Activated CD4-positive, alpha-beta T cell treated with anti-CD3 and anti-CD28 coated beads, Interleukin-2, amount 50 U/mL, for 1 hour (primary cell): ENCODE data around the gene SHANK3.
"Not testable (repeated sequence)": the region's sequence is repeated elsewhere in the genome, so short reads cannot be mapped to it uniquely, and the experiment has no call there.

ENCODE experiments used
- DNase-seq: peaks from one replicate; pipeline ENCODE4 v3.0.0-alpha.2; 2020

SHANK3 gene

DNA sequence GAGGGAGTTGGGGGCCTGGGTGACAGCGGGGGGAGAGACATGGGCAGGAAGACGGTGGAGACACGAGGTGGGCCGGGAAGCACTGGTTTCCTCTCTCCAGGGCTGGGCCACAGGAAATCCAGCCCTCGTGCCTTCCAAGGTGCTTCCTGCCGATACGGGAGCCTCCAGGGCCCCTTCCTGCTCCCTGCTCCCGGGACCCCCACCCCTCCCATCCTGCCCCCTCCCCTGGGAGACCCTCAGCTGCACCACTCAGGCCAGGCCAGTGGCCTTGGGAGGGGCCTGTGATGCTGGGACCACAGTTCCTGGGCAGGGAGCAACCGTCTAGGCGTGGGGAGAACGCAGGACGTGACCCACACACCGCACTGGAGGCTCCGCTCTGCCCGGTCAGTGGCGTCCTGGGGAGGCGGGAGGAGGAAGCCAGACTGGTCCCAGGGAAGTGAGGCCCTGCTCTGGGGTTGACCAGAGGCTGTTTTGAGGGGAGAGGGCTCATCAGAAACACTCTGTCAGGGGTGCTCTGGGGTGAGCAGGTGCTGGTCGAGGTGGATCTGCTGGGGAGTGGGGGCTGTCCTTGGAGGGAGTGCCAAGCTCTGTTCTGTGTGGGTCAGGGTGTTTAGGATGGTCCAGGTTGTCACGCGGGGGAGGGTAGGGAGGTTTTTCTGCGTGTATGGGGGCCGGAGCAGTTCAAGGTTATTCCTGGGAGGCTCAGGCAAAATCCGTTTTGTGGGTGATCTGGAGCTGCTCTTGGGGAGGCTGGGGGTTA is at the start of gene SHANK3:
SHANK3 (plus strand) TSS at position 353 of the 760 bp plus-strand sequence.
- DNase-seq, result no peak

DNA sequence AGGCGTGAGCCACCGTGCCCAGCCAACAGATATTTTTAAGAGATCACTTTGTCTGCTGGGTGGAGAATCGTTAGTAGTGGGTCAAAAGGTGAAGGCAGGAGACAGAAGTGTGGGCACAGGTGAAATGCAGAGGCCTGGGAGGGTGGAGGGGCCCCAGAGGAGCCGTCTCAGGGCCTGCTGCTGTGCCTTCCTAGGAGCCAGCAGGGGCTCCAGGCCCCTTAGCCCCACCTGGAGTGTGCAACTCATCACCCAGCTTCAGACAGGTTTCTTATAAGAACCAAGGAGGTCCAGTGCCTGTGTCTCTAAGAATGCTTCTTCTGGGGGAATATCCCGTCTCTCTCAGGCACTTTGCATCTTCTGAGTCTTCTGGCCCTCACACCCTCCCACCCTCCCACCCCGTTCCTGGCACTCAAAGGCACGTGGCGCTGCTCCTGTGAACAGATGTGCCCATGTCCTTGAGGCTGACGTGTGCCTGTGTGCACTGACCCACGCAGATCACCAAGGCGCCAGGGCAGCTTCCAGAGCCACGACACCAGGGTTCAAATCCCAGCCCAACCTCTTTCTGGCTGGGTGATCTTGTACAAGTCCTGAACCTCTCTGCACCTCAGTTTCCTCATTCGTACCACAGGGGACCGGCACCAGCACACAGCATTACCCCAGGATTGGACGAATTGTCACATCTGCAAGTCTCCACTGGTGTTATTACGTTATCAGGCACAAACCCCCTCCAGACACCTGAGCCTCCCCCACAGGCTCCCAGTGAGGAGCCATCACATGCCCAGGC is 48.1 kb upstream of the SHANK3 start:
- no peak for DNase-seq

DNA sequence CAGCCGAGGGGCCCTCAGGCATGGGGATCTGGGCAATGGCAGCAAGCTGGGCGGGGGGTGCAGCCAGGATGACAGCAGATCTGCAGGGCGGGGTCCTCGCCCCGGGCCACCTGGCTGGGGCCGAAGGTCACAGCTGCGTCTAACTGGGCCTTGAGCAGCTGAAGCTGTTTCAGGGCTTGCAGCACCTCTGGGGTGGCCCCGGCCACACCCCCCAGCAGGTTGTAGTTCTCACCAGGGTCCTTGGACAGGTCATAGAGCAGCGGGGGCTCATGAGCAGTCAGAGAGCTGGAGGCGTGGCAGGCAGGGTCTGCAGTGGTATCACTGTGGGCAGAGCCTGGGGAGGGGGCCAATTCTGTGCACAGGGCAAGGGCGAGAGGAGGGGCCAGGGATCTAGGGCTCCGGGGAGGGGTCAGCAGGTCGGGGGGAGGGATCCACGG is 47.5 kb upstream of the SHANK3 start:
- DNase-seq, result no peak

DNA sequence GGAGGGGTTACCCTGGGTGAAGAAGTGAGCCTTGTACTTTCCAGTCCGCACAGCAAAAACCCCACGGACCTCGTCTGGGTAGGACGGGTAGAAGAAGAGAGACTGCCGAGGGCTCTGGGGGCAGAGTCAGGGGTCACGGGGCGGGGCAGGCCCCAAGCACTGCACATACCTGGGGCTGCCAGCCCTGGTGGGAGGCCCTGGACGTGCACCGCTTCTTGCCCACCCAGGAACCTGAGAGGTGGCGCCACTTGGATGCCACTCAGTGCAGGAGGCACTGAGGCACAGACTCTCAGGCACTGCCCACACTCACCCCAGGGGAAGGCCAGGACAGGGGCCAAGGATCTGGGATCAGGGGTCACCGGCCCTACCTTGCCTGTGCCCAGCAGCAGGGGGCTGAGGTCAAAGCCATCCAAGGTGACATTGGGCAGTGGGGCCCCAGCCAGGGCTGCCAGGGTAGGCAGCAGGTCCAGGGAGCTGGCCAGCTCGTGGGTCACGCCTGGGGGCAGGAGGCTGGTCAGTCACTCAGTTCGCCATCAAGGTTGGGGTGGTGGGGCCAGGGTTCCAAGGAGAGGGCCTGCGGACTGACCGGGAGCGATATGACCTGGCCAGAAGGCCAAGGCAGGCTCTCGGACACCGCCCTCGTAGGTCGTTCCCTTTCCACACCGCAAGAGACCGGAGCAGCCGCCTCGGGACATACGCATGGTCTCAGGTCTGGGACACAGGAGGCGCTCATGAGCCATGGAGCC is 46.9 kb upstream of the SHANK3 start:
- no peak for DNase-seq

DNA sequence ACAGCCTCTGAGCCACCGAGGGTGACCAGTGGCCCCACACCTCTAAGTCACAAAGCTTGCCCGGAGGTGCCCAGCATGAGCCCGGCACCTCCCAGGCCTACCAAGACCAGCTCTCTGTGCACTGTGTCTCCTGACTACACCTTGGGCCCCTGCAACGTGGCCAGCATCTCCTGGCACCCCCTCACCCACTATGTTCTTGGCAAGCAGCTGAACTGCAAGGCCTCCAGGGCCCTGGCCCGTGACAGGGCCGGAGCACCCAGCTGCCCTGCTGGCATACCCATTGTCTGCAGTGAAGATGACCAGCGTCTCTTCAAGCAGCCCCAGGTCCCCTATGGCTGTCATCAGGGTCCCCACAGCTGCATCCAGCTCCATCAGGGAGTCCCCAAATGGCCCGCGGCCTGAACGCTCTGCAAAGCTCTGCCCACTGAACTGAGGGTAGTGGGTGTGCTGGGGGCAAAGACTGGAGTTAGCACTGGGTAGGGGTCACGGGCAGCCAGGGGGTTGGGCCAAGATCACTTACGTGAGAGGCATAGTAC is 46.2 kb upstream of the SHANK3 start:
- no peak for DNase-seq

DNA sequence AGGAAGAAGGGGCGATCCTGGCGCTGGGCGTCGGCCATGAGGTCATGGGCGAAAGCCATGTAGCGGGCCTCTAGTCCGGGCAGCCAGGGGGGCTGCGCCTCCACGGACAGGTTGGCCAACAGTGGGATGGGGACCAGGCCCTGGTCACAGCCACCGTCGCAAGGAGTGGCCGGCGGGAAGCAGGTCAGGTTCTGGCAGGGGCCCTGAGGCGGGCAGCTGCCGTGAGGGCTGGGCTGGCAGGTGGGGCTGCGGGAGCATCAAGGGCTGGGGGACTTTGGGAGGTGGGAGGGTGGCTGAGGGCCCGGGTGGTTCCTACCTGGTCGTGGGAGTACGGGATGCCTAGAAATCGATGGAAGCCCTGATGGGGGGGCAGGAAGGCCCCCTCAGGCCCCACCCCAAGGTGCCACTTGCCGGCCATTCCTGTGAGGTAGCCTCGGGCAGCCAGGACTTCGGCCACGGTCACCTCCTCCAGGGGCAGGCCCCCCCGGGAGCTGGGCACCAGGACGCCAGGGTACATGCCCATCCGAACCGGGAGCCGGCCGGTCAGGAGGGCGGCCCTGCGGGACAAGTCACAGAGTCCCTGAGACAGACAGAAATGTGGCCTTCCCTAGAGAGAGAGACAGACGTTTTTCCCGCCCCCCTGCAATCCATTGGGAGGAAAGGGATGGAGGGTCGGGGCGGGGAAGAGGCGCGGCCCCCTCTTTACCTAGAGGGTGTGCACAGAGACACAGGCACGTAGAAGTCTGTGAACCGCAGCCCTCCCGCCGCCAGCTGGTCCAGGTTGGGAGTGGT is 45.6 kb upstream of the SHANK3 start:
- peak; percentile 22 for DNase-seq

DNA sequence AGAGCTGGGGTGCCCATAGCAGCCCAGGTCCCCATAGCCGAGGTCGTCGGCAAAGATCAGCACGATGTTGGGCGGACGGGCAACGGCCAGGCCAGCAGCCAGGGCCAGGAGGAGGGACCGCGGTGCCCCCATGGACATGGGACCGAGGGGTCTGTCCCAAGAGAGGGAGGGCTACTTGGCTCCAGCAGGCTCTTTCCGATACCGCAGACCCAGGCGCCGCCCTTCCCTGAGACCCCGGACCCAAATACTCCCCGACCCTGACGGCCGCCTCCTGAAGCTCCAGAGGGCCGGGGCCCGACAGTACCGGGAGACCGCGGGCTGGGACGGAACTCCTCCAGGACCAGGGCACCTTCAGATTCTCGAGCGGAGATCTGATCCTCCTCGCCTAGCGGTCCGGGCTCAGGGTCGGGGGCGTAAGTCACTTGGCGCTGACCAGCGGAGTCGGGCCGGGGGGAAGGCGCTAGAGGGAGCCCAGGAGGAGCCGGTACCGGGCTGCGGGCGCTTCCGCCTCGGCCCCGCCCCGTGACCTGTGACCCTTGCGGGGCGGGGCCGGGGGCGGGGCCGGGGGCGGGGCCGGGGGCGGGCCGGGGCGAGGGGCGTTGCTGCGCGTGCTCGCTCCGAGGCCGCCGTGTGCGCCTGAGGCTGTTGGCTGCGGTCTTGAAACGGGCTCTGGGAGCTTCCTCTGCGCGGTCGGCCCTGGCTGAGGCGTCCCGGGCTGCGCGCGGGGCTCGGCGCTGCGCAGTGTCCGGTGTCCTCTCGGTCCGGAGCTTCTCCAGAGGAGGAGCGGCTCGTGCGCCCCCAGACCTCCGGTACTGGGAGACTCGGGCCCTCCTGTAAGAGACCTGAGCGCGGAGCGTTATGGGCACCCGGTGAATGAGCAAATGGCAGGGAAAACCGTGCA is 44.7 kb upstream of the SHANK3 start, which contains the start of gene ARSA:
ARSA (minus strand) TSS at position 511 of the 901 bp plus-strand sequence; CDS start at position 138, 373 bp downstream.
- DNase-seq, result peak; percentile 67

DNA sequence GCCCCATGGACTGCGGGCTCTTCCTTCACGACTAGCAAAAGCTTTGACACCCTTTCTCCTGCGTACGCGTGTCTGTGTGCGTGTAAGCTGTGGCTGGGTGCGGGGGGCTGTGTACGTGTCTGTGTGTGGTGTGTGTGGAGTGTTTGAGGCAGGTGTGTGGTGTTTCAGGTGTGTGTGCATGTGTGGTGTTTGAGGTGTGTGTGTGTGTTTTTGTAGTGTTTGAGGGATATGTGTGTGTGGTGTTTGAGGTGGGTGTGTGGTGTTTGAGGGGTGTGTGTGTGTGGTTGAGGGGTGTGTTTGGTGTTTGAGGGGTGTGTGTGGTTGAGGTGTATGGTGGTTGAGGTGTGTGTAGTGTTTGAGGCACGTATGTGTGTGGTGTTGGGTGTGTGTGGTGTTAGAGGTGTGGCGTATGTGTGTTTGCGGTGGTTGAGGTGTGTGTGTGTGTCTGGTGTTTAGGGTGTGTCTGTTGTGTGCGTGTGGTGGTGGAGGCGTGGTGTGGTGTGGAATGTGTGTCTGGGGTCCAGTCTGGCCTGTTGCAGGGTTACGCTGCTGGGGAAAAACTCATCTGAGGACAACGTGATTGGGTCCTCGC is 44.0 kb upstream of the SHANK3 start:
- DNase-seq, result no peak

DNA sequence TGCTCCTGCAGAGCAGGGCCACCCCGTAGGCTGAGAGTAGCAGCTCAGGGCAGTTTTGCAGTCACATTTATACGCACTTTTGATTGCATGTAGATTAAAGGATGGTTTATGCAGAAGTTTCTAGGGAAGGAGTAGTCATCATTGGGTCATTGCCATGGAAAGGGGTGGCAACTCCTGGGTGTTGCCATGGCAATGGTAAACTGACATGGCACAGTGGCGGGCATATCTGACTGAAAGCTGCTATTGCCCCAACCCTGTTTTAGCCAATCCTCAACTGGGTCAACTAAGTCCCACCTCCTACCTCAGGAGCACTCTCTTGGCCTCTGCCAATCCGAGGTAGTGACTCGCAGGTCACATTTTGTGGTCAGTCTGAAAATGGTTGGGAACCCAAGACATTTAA is 42.2 kb upstream of the SHANK3 start:
- DNase-seq, result no peak

DNA sequence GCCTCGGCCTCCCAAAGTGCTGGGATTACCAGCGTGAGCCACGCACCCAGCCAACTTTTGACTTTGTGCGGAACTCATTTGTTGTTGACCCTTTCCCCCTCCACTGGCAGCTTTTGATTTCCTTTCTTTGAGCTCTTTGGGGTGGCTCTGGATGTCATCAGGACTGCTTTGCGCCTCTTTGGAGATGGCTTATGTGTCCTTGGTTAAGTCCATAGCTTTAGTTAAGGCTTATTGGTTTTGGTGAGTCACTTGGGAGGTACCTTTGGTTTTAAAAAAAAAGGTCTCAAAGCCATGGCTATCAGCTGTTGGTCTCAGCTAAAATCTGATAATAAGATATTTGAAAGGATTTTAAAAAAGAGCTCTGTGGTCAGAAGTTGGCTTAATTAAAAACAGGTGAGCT is 39.5 kb upstream of the SHANK3 start:
- DNase-seq, result no peak

DNA sequence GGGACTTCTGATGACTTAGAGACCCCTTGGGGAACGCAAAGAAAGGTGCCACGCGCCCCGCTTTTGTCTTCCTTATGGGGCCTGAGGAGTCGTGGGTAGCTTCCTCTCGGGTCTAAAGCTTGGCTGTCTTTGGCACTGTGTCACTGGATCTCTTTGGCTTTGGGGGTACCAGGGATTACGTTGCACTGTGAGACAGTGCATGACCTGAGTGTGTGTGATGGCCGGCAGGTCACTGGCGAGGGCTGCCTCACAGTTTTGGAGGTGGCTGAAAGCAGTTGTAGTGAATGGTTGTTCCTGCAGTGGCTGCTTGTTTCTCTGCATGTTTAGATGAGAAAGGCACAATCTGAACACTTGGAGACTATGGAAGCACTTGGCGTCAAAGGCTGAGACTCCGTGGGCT is 38.9 kb upstream of the SHANK3 start:
- DNase-seq, result no peak

DNA sequence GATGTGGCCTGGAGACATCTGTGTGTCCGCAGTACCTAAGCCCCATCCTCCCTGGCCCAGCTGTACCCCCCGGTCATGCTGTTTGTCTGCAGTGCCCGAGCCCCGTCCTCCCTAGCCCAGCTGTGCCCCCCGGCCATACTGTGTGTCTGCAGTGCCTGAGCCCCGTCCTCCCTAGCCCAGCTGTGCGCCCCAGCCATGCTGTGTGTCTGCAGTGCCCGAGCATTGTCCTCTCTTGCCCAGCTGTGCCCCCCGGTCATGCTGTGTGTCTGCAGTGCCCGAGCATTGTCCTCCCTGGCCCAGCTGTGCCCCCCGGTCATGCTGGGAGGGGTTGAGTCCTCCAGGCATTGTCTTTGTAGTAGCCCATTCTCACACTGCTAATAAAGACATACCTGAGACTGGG is 37.0 kb upstream of the SHANK3 start:
- DNase-seq, result no peak

DNA sequence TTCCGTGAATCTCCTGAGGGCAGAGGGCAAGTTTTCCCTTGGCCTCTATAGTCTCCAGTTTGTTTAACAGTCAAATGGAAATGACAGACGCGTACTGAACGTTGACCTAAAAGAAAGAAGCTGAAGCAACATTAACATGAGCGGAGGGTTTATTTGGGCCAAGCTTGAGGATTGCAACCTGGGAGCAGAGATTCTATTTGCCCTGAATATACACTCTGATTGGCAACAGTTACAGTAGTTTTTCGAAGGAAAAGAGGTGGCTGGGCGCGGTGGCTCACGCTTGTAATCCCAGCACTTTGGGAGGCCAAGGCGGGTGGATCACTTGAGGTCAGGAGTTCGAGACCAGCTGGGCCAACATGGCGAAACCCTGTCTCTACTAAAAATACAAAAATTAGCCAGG is 32.3 kb upstream of the SHANK3 start:
- not testable (repeated sequence) for DNase-seq

DNA sequence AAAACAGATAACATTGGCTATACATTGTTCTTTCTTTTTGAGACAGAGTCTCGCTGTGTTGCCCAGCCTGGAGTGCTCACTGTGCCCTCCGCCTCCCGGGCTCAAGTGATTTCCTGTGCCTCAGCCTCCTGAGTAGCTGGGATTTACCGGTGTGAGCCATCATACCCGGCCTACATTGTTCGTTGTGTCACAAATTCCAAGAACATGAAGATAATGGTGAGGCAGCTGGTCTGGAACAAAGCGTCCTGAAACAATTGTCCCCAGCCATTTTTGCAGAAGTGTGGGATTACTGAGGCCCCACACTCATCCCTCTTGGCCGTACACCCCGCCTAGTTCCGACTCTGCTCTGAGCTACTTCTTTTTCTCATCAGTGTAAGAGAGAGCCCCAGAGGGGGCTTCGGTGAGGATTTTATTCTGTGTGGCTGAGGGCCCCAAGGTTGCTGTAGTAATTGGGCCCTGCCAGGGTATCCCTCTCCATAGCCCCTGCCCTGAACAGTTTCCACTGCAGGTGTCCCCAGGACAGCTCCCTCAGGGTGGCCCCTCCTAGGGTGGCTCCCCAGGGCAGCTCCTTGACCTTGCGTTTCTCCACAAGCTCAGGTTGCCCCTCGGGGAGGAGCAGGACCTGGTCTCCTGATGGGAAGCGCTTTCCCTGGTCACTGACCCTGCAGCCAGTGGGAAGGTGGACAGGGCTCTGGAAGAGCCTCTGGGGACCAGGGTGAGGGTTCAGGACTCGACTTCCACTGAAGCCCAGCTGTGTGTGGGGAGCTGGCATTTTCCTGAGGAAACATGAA is 31.6 kb upstream of the SHANK3 start:
- no peak for DNase-seq

DNA sequence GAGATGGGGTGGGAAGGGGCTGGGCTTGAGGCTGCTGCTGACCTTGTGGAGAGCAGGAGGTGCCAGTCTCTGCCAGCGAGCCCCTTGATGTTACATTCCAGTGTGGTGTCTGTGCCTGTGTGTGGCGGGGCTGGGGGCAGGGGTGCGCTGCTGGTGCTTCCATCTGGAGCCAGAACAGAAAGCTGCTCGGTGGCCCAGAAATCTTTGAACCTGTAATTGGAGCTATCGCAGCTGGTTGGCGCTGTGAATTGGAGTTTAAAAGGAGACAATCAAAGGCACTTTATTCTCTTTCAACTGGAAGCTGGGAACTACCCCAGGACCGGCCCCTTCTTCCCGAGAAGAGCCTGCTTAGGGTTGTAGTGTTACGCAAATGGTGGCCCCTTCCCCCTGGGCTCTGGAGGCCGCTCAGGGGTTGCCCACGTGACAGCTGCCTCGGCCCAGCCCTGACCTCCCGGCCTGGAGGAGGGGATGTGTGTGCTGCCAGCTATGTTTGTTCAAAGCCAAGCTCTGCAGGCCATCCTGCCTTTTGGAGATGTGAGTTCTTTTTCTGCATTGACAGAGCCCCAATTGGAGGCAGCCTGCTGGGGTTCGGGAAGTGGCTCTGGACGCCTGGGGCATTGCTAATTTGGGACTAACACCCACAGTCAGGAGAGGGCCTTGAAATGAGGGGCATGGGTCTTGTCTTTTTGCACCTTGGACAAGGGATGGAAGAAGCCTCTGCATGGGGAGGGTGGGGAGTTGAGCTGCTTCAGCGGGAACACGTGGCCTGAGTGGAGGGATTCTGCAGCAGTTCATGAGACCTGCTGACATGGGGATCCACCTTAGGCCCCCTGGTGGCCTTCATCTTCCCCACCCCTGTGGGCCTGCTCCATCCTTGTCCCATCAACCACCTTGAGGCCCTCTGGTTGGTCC is 30.7 kb upstream of the SHANK3 start:
- no peak for DNase-seq

DNA sequence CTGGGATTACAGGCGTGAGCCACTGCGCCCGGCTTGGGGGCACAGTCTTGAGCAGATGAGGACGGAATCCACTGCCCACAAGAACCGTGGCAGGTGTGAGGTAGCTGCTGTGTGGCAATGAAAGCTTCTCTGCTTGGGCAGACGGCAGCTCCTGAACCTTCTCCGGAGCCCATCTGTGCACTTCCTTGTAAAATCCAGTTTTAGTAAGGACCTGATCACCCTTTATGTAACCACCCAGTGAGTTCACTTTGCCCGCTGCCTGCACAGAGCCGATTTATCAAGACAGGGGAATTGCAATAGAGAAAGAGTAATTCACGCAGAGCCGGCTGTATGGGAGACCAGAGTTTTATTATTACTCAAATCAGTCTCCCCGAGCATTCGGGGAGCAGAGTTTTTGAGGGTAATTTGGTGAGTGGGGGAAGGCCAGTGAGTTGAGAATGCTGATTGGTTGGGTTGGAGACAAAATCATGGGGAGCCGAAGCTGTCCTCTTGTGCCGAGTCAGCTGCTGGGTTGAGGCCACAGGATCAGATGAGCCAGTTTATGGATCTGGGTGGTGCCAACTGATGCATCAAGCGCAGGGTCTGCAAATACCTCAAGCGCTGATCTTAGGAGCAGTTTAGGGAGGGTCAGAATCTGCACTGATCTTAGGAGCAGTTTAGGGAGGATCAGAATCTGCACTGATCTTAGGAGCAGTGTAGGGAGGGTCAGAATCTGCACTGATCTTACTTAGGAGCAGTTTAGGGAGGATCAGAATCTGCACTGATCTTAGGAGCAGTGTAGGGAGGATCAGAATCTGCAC is 29.4 kb upstream of the SHANK3 start:
- DNase-seq, result not testable (repeated sequence)

DNA sequence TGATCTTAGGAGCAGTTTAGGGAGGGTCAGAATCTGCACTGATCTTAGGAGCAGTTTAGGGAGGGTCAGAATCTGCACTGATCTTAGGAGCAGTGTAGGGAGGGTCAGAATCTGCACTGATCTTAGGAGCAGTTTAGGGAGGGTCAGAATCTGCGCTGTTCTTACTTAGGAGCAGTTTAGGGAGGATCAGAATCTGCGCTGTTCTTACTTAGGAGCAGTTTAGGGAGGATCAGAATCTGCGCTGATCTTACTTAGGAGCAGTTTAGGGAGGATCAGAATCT is 28.9 kb upstream of the SHANK3 start:
- DNase-seq, result not testable (repeated sequence)

DNA sequence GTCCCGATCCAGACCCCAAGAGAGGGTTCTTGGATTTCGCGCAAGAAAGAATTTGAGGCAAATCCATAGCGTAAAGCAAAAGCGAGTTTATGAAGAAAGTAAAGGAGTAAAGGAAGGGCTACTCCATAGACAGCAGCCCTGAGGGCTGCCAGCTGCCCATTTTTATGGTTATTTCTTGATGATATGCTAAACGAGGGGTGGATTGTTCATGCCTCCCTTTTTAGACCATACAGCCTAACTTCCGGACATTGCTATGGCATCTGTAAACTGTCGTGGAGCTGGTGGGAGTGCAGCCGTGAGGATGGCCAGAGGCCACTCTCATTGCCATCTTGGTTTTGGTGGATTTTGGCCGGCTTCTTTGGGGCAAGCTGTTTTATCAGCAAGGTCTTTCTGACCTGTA is 19.4 kb upstream of the SHANK3 start:
- no peak for DNase-seq
